Measurements from ENCODE around the gene KDM4B.

DNA sequence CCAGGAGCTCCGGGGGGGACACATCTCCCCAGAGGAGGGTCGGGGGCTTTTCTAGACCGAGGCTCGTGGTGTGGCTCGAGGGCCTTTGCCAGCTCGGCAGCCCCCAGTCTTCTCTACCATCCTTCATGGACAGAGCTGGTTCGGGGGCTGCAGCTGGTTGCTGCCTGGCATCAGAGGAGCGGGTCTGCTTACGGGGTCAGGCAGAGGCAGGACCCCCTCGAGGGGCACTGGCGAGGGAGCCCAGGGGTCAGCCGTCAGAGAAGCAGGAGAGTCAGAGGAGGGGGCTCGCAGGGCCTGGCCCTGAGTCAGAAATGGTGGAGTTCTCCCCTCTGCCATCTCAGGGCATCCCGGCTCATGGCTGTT lies 123.5 kb downstream of the KDM4B start:
- TF ChIP-seq, protein P1, sequence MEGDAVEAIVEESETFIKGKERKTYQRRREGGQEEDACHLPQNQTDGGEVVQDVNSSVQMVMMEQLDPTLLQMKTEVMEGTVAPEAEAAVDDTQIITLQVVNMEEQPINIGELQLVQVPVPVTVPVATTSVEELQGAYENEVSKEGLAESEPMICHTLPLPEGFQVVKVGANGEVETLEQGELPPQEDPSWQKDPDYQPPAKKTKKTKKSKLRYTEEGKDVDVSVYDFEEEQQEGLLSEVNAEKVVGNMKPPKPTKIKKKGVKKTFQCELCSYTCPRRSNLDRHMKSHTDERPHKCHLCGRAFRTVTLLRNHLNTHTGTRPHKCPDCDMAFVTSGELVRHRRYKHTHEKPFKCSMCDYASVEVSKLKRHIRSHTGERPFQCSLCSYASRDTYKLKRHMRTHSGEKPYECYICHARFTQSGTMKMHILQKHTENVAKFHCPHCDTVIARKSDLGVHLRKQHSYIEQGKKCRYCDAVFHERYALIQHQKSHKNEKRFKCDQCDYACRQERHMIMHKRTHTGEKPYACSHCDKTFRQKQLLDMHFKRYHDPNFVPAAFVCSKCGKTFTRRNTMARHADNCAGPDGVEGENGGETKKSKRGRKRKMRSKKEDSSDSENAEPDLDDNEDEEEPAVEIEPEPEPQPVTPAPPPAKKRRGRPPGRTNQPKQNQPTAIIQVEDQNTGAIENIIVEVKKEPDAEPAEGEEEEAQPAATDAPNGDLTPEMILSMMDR (IDR thresholded peaks at IDR 0.05) = no peak
- no peak for TF ChIP-seq EZH2 (IDR thresholded peaks at IDR 0.05; ENCODE audit: borderline replicate concordance, insufficient read depth, low read depth, low read length, poor library complexity, severe bottlenecking)

All from B cell (primary cell).